GM12873 (cell line): ENCODE measurements around the gene PHETA1.

Source experiments
- TF ChIP-seq, protein P1 (sequence below): IDR thresholded peaks from 2 replicates; pipeline ENCODE4 v1.5.1; 2012; ENCODE audit warnings: low read depth, mild to moderate bottlenecking, moderate library complexity, low read length, control low read depth; ENCODE audit not compliant: insufficient read depth; ENCODE audit errors: missing control alignments

PHETA1 gene

DNA sequence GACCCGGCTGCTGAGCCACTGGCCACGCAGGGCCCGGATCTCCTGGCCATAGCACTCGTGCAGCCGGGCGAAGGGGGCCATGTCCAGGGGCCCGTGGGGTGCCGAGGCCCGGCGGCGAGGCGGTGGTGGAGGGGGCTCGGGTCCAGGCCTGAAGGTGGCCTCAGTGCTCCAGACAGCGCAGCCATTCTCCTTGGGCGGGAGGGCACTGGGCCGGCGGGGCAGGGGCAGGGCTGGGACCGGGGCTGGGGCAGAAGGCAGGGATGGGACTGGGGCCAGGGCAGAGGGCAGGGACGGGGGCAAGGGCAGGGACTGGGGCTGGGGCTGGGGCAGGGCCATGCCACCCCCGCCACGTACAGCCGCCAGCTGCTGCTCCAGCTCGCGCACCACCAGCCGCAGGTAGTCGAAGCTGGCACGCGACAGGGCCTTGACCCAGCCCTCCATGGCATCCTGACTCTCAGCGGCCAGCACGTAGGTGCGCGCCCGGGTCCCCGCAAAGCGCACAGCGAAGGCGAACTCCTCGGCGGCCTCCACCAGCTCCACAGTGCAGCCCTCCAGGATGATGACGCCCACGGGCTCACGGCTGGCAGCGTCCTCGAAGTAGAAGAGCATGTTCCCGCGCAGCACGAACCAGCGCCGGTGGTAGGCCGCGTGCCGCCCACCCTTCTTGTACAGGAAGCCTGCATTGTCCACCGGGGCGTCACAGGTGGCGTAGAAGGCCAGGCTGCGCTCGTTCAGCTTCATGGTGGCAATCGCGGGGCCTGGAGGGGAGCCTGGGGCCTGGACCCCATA is 6.0 kb downstream of the PHETA1 start:
- TF ChIP-seq, protein P1, sequence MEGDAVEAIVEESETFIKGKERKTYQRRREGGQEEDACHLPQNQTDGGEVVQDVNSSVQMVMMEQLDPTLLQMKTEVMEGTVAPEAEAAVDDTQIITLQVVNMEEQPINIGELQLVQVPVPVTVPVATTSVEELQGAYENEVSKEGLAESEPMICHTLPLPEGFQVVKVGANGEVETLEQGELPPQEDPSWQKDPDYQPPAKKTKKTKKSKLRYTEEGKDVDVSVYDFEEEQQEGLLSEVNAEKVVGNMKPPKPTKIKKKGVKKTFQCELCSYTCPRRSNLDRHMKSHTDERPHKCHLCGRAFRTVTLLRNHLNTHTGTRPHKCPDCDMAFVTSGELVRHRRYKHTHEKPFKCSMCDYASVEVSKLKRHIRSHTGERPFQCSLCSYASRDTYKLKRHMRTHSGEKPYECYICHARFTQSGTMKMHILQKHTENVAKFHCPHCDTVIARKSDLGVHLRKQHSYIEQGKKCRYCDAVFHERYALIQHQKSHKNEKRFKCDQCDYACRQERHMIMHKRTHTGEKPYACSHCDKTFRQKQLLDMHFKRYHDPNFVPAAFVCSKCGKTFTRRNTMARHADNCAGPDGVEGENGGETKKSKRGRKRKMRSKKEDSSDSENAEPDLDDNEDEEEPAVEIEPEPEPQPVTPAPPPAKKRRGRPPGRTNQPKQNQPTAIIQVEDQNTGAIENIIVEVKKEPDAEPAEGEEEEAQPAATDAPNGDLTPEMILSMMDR: no peak

DNA sequence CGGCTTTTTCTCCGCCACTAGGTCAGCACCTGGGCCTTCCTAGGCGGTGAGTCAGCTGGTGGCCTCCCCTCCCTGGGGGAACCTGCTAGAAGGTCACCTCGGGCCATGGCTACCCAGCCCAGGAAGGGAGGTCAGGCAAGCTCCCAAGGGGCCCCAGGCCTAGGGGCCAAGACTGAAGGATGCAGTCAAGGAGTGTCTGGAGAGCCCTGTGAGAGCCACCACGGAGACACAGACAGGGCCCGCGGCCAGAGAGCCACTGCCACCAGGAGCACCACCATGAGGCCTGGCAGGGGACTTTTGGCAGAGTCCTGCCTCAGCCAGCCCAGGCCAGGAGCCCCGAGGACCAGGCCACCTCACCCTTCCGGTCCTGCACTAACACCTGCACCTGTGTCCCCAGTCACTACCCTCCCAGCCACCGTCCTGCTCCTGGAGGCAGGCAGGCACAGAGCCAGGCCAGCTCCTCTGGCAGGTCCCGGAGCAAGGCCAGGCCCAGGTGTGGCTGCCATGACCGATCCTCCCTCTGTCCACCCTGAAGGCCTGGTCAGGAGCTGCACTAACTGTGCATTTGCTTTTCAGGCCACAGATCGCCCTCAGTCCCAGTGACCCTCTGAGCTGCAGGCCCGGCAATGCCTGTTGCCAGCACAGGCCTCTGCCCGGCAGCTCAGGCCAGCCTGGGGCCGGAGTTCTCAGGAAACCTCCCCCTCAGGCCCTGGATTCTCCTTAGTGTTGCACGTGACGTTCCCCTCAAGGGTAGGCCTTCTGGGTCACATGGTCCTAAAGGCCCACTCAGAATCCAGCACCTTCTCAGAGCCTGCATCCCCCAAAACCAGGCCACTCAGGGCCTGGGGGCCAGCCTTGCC is 6.9 kb downstream of the PHETA1 start:
- TF ChIP-seq, protein P1: no peak

DNA sequence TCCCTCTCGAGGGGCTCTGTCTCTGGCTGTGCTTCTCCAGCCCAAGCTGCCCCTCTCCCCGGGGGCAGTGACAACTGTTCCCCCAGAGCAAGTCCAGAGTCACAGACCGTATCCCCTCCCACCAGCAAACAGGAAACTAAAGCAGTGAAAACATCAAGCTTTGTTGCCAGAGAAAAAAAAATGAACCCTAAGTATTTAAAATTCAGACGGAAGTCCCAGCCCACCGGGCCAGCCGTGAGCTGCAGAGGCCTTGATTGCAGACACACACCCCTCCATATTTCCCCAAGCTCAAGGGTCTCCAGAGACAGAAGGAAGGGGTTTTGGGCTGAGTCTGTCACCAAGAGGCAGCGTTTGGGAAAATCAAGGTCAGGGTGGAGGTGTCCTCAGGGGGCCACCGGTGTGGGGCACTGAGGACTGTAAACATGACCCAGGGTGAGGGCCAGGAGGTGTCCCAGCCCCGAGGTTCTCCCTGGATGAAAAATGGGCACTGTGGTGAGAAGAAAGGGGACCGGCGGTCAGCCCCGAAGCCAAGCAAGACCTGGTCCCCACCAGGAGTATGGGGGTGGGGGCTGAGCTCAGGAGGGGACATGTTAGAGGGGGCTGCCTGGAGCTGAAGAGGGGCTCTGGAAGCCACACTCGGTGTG is 7.7 kb downstream of the PHETA1 start:
- TF ChIP-seq, protein P1: no peak

DNA sequence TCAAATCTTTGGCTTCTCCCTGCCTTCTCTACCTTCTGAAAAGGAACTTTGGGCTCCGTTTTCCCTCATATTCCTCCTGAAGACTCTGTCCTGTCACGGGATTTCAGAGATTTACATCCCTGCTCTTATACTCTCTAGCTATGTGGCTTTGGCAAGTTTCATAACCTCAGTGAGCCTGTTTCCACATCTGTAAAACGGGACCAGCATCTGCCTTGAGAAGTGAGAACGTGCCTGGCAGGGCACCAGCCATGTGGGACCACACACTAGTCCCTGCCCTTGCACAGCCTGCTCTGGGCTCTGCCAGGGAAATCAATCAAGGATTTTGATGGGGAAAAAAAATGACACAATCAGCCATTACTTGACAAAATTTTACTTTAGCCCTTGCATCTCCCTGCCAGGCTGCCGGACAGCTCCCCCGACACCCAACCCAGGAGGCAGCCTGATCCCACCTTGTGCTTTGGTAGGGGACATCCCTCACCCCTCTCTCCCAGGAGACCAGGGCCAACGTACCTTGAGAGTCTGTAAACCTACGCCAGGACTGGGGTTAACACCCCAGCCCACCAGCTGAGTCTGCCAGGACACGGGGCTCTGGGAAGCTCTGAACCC is 8.5 kb downstream of the PHETA1 start:
- TF ChIP-seq, protein P1: no peak

DNA sequence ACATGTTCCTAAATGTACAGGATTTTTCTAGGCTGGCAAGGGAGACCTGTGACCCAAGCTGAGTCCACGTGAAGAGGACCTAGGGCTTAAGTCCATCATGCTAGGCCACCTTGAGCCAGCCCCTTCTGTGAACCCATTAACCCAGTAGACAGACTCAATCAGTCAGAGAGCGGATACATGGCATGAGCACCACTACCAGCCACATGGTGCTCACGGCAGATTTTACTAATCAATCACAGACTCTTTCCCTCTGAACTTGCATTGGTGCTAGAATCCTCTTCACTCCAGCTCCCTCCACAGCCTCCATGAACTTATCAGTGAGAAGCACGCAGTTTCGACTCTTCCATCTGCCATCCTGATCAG is 9.0 kb downstream of the PHETA1 start:
- TF ChIP-seq, protein P1: no peak

DNA sequence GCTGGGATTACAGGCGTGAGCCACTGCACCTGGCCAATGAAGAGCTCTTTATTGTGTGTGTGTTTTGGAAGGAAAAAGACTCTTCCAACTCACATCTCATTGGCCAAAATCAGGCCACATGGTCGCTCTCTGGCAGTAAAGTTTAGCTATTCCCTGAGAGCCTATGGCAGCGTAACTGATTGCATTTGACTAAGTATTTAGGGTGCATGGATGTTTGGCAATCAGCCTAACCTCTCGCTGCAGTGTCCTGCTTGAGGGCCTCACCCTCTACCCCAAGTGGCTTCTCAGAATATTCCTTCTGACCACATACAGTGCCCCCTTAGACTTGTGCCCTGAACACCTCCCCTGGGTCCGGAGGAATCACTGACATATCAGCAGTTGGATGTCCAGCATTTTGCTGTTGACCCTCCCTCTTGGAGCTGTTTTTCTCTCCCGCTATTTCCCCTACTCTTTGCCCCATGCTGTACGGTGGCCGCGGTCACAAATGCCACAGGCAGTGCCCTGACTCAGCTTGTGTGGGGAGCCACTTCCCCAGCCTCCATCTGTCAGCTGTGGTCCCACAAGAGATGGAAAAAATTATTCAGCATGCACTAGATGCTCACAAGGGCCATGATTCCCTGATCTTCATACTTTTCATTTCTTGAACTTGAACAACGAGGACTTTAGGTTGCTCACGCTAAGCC is 9.5 kb downstream of the PHETA1 start:
- TF ChIP-seq, protein P1: no peak
